ENCODE data around the gene KIF1A.
A peak's percentile ranks its signal among the peaks of the same experiment; 100 is the strongest.
"Not testable (repeated sequence)": the region's sequence is repeated elsewhere in the genome, so short reads cannot be mapped to it uniquely, and the experiment has no call there.

The KIF1A gene

DNA sequence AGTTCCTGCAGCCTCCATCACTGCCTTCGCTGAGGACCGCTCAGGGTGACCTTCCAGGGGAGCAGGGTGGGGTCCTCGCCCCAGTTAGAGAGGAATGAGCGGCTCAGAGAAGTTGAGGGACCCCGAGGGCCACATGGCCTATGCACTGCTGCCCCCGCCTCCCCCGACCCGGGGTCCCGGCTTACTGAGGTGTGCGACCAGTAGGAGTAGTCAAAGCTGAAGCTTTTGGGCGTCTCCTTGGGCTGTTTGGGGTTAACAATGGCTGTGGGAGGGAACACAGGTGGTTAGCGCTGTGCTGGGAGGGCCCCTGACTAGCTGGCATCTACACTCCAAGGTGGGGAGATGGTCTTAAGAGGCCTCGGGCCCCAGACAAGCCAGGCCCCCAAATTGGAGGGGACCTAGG lies 31.0 kb downstream of the KIF1A start:
- DNase-seq = no peak

DNA sequence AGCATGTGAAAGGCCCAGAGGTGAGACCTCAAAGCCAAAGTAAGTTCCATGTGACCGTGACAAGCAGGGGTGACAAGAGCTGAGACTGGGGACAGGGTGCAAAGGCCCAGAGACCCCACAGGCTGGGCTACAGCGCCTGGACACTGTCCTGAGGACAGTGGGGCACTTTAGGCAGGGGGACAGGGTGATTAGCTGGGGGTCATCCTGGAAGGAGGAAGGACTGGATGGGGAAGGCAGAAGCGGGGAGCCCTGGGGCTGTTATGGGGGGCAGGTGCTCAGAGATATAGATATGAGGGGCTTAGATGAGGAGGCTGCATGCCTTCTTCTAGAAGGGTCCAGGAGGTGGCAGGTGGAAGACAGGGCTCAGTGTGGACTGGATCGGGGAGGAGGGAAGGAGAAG lies 31.5 kb downstream of the KIF1A start:
- DNase-seq = no peak

DNA sequence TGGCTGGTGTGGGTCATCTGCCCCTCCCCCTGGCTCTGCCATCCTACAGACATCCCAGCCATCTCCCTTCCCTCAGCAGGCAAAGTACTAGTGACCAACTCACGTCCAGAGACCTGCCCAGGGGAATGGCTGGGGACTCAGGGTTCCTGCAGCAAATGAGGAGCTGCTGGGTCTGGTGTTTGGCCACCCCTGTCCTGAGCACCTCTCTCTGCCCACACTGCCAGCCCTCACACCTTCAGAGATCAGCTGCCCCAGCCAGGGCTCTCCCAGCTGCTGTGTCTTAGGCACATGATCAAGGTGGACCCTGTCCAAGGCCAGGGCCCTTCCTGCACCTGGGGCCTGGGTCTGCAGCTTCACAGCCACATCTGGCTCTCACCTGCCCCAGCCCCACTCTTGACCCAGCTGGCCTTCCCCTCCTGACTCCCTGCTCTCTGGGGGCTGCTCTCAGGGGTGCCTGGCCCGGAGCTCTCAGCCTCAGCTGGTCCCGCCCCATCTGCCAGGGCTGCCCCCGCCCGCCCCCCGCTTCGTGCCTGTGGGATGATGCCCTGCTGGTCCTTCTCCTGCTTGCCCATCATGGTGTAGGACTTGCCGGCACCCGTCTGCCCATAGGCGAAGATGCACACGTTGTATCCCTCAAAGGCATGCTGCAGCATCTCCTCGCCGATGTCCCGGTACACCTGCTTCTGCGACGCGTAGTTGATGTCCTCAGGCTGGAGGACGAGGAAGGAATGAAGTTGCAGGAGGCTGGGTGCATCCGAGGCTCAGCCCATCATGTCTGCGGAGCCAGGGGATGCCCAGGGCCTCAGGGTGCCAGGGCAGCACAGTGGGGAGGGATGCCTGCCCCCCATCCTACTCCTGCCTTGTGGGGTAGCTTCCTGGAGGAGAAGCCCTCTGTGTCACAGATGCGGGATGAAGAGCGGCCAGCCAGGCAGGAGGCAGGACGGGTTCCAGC lies 32.2 kb downstream of the KIF1A start:
- no peak for DNase-seq

DNA sequence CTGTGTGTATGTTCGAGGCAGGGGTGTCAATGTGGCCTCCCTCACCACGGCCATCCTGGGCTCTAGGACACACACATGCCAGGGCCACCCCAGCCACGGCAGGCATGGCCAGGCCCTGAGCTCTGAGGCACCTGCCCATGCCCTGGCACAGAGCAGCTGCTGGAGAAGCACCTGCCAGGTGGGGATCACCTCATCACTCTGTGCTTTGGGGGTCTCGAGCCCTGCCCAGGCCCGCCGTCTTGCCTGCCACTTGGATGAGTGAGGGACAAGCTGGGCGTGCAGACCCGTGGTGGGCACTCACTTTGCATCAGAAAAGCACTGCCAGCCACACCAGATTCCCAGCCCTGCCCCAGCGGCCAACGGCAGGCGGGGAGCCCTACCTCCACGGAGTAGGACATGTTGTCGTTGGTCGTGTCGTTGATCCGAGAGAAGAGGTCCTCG lies 33.1 kb downstream of the KIF1A start:
- DNase-seq = no peak

DNA sequence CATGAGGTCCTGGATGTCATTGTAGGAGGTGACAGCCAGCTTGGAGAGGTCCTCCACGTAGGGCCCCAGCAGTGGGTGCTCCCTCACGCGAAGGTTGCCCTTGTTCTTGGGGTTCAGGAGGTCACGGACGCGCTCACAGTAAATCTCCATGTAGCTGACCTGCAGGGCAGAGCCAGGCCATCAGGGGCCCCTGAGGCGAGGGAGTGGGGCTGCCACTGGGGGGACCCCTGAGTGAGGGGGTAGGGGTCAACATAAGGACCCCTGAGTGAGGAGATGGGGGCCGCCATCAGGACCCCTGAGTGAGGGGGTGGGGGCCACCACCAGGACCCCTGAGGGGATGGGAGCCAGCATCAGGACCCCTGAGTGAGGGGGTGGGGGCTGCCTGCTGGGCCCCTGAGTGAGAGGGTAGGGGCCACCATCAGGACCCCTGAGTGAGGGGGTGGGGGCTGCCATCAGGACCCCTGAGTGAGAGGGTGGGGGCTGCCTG lies 33.6 kb downstream of the KIF1A start:
- DNase-seq = peak in 1 of 56 donors; percentile 27

DNA sequence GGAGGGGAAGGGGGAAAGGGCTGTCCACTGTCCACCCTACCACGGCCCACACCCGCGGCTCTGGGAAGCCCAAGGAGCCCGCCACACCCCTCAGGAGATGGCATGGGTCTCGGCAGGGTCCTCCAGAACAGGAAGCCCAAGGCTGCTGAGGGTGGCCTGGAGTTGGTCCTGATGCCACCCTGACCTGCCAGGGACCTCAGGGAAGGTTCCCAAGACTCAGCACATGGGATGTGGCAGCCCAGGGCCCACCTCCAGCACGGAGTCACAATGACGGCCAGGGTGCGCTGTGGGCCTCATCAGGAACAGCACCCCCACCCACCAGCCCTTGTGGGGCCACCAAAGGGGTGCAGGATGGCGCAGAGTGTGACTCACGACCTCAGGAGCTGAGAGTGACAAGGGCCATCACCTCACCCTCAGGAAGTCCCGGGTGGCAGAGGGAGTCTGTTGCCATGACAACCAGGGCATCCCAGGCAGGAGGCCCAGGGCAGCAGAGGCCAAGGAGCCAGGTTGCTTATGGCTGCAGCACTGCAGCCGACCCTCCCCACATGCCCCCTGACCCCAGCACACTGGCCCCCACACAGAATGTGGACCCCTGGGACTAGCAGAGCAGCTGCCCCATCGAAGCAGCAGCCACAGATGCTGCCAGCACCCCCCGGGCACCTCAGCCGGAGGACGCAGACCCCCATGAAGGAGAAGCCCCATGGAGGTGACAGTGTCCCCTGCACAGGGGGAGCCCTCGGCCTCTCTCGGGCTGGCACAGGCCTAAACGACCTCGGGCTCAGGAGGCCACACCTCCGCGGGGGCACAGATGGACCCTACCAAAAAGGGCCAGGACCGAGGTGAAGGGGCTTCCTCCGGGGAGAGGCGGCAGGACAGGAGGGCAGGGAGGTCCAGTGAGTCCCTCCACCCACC lies 34.3 kb downstream of the KIF1A start:
- no peak for DNase-seq

DNA sequence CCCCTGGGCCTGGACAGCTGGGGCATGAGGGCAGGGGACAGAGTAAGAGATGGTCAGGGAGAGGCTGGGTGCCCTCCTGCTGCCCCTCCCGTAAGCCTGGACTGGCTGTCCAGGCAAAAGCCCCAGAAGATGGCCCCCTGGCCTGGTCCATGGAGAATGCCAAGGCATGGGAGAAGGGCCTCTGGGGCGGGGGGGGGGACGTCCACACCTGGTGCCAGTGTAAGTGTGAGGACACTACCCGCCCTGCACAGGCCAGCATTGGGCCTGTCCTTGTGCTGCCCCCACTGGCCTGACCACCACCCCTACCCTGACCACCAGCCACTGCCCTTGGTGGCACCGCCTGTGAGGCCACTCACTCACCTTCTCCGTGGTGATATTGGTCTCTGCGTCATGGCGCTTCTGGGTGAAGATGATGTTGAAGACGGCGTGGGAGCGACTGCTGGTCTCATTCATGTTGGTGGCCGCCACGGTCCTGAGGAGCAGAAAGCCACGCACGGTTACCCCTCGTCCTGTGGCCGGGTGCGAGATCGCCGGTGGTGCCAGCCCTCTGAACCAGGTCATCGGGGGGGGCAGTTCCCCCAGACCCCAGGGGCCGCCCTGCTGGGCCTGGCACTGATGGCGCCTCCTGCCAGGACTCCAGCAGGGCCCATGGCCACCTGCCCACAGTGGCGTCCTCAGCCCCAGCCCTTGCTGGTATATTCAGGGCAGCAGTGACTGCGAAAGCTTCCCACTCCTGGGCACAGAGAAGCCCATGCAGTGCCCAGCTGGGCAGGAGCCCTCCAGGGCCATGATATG lies 35.2 kb downstream of the KIF1A start:
- DNase-seq = no peak

DNA sequence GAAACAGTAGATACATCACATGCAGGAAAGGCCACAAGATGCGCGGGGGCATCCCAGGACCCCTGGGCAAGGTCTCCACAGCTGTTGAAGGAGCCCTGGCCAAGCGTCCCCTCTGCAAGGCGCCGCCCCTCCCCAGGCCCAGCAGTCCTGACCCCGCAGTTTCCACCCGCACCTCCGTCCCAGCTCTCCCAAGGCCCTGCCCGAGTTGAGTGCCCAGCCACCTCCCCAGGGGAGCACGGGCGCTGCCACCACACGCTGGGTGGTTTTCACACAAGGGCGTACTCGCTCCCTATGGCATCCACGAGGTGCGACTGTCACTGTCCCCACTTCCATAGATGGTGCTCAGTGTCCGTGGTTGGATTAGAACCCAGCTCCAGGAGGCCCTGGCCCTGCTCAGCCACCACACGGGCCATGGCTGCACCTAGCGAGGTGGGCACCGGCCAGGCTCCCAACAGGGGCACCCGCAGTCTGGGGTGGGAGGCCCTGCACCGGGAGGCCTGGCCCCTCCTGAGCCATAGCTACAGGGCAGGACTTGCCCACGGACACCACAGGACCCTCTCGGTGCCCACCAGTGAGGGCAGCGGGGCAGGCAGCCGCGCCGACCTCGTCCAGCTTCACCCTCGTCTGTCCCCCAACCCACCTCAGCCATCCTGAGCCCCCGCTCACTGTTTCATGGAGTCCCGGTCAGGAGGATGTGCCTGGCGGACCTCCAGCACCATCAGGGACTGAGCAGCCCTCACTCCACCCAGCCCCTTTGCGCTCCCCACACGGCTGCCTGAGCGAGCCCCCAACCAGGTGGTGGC lies 36.0 kb downstream of the KIF1A start:
- DNase-seq = no peak

DNA sequence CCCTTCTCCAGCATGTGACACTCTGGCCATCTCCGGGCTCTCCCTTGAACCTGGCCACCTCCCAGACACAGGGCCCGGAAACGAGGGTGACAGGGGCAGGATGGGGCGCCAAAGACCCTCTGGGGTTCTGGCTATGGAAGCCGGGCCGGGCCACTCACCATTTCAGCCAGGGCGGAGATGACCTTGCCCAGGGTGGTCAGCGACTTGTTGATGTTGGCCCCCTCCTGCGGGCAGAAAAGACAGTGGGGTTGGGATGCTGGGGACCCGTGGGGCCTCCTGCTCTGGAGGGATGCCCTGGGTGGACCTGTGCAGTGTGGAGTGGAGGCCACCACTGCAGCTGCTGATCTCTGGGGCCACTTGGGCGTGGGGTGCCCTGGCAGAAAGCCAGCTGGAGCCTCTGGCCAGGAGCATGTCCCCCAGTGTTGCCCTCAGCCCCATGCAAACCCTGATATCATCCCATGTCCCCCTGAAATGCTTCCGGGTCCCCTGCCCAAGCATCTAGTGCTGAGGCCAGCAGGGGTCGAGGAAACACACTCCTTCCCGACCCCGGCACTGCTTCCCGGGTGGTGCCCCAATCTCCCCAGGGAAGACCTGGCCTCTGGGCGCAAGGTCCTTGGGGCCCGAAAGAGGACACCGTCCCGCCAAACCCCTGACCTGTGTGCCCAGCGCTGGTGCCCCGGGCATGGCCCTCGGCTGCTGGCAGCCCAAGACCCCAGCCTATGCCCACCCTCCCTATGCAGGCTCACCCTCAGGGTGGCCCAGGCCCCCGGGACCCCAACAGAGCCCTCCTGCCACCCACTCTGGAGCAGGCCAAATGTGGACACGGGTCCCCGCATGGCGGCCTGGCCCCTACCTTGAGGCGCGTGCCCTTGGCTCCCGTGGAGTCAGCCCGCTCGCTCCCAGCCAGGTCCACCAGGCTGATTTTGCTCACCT lies 36.9 kb downstream of the KIF1A start:
- no peak for DNase-seq

DNA sequence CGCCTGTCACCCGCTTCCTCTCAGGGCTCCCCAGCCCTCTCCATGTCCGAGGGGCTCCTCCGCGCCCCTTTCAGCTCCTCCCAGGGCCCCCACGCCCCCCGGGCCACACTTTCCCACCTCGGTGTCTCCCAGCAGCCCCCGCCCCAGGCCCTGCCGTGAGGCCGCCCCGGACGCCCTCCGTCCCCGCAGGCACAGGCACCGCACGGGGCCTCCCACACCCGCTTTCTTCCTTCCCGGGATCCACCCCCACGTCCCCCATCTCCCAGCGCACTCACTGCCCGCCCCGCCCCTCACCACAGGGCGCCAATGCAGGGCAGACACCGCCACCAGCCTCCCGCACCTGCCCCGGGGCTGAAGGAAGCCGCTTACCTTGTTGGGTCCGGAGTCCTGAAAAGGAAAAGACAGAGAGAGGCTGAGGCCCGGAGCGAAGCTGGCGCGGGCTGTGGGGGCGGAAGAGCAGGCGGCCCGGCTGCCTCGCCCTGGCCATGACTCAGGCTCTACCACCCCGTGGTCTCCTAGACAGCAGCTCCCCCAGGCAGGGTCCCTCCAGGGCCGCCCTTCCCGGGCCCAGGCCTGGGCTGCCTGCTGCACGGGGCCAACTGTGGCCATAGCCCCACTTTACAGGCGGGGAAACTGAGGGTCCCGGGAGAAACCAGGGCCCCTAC lies 37.7 kb downstream of the KIF1A start:
- no peak for DNase-seq

DNA sequence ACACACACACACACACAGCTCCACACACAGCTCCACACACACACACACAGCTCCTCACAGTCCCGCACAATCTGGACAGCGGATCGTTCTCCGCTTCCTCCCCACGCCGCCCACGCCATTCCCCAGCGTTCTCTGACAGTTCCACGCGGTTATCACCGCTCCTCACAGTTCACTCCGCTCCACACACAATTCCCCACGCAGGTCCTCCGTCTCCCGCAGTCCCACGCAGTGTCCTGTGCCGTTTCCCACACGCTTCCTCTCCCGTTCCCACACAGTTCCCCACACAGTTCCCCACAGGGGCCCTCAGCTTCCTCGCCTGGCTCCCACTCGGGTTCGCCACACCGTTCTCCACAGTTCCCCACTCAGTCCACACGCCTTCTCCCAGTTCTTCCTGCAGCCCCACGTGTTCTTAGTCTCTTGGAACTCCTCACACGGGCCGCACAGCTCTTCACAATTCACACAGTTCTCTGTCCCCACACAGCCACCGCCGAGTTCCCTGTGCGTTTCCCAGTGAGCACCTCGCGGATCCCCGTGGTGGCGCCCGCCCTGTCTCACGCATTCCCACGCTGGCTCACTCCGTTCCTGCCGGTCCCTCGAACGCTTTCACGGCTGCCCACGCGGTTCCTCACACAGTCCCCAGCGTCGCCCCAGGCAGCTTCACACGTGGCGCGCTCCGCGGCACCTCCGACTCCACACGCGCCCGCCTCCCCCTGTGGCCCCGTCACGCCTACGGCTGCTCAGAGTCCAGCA lies 38.4 kb downstream of the KIF1A start:
- peak in 22 of 56 donors; percentile 7 to 76 (median 44) for DNase-seq

DNA sequence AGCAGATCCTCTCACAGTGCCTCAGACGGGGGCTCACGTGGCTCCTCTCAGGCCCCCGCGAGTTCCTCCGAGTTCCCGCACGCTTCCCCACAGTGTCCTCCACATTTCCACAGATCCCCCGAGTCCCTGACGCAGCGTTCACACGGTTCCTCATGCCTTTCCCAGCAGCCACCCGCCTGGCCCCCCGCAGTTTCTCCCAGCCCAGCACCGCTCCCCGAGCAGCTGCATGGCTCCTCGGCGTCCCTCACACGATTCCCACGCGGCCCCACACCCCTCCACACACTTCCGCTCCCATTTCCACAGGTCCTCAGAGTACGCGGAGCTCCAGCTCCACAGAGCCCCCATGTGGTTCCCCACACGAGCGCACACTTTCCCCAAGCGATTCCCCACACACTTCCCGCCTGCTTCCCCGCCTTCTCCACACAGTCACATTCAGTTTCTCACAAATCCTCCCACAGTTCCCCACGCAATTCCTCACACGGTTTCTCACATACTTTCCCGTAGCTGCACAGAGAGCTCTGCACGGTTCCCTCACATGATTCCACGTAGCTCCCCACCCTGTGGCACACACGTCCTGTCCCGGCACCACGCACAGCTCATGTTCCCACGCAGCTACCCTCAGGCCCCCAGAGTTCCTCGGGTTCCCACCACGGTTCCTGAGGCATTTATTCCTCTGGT lies 39.9 kb downstream of the KIF1A start:
- DNase-seq = peak in 34 of 56 donors; percentile 21 to 84 (median 50)

DNA sequence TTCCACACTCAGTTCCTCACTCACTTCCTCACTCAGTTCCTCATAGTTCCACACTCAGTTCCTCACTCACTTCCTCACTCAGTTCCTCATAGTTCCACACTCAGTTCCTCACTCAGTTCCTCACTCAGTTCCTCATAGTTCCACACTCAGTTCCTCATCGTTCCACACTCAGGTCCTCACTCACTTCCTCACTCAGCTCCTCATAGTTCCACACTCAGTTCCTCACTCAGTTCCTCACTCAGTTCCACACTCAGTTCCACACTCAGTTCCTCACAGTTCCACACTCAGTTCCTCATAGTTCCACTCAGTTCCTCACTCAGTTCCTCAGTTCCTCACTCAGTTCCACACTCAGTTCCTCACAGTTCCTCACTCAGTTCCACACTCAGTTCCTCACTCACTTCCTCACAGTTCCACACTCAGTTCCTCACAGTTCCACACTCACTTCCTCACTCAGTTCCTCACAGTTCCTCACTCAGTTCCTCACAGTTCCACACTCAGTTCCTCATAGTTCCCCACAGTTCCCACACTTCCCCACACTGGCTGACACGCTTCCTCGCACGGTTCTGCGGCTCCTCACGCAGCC lies 40.7 kb downstream of the KIF1A start:
- DNase-seq = not testable (repeated sequence)

DNA sequence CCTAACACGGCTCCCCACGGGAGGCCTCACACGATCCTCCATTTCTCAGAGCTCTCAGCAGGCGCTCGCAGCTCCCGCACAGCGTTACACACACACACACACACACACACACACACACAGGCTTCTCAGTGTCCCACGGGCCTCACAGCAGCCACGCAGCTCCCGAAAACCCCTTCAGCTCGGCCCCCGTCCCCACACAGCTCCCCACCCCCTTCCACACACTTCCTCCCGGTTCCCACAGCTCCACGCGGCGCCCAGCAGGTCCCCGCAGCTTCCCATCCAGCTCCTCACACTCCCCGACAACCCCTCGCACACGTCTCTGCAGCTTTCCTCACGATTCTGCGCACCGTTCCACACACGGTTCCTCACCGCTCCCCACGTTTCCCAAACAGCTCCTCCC lies 41.6 kb downstream of the KIF1A start:
- no peak for DNase-seq

DNA sequence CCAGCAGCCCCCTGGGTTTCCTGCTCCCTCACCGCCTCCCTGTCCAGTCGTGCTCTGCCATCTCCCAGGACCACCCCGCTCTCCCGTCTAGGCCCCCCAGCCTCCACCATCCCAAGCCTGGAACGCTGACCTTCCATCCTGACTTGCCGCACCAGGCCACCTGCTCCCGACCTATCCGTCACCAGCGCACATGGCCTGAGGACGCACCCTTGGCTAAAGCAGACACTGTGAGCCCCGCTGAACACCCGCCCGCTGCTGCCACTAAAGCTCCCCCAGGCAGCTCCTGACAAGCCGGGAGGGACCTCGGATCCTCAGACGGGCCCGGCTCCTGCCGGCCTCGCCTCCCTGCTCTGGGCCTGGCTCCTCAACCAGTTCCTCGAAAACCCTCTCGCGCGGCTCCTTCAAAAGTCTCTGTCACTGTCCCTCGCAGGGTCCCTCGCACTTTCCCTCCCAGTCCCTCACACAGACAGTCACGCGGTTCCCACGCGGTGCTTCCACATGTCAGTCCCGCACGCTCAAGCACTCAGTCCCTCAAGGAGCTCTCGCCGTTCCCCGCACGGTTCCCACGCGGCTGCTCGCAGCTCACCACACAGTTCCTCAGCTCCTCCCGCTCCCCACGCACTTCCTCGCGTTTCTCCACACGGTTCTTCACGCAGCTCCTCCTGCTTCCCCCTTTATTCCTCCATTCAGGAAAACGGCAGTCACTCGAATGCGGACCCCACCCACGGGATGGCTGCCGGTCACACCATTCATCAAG lies 42.4 kb downstream of the KIF1A start:
- no peak for DNase-seq

DNA sequence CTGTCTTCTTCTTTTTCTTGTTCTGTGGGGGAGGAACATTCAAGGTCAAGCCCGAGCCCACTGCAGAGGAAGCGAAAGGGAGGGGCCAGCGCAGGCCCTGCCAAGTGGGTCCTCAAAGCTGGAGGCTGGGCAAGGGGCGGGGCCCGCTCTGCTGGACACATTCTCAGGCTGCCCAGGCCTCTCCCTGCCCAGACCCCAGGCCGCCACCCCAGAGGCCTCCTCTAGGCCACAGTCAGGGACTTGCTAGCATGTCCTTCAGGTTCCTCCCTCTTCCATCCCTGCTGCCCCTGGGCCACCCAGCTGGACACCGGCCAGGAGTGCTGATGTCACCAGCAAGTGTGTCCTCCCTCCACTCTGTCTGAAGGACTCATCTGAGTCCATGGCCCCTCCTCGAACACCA lies 44.1 kb downstream of the KIF1A start:
- peak in 10 of 56 donors; percentile 8 to 65 (median 32) for DNase-seq

All from nucleus accumbens (tissue), 56 donors.